ENCODE results near the gene CDT1. TPM values are rescaled to one million over a fixed set of nuclear protein-coding genes. Genes with fewer than 3 reads are reported as not detected.

The CDT1 gene
- total and polyA plus RNA-seq, 2 experiments from 2014 or later: 32.6 to 187 TPM

DNA sequence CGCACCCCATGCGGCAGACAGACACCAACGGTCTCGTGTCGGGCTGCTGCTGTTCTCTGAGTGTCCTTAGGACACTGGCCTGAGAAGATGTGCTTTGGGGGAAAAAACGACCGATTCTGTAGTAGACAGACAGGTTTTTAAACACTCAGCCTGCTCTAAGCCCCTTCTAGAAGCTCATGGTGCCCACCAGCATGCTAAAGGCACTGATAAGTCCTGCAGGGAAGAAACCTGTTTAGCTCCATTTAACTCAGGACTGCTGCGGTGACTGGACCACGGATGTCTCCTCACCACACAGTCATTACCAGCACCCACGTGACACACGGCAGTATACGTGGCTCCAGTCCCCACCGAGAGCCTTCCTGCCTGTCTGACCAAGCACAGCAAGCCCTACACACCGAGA lies 27.2 kb downstream of the CDT1 start:
- Histone ChIP-seq H3K4me1 (ENCODE audit: insufficient read depth) (no peaks in the 10 kb centered on the region), H2AFZ (no peak overlapping the region), H3K36me3 (ENCODE audit: insufficient read depth) (no peaks in the 10 kb centered on the region), H3K27ac (ENCODE audit: low read depth) (no peak overlapping the region), H3K79me2 (replicated peaks; ENCODE audit: insufficient read depth) (no peaks in the 10 kb centered on the region), H3F3A (replicated peaks; ENCODE audit: low read depth) (no peaks in the 10 kb centered on the region), H3K9me2 (ENCODE audit: insufficient read depth) (no peaks in the 10 kb centered on the region), H3K27me3 (ENCODE audit: insufficient read depth) (no peaks in the 10 kb centered on the region), H3K4me3 (no peak overlapping the region), H4K20me1 (replicated peaks; ENCODE audit: insufficient read depth) (no peaks in the 10 kb centered on the region), H3K4me2 (no peak overlapping the region)
- Mint-ChIP-seq H3K36me3 (ENCODE audit: low read depth) (no peaks in the 10 kb centered on the region; the same call in 2 of the 3 replicates), H3K27ac (no peak overlapping the region), H3K9me3 (no peaks in the 10 kb centered on the region), H3K4me1 (no peaks in the 10 kb centered on the region; the same call in 2 of the 3 replicates), H3K4me3 (no peak overlapping the region), H3K27me3 (ENCODE audit: insufficient read depth, low read depth, poor library complexity) (peaks cover 3% of the 10 kb centered on the region)
- DNase-seq (ENCODE audit: low spot score) (no peak), ATAC-seq (no peak)
- TF ChIP-seq JUNB (IDR thresholded peaks at IDR 0.05; ENCODE audit: unreplicated experiment): no peak
- TF ChIP-seq, protein P1, sequence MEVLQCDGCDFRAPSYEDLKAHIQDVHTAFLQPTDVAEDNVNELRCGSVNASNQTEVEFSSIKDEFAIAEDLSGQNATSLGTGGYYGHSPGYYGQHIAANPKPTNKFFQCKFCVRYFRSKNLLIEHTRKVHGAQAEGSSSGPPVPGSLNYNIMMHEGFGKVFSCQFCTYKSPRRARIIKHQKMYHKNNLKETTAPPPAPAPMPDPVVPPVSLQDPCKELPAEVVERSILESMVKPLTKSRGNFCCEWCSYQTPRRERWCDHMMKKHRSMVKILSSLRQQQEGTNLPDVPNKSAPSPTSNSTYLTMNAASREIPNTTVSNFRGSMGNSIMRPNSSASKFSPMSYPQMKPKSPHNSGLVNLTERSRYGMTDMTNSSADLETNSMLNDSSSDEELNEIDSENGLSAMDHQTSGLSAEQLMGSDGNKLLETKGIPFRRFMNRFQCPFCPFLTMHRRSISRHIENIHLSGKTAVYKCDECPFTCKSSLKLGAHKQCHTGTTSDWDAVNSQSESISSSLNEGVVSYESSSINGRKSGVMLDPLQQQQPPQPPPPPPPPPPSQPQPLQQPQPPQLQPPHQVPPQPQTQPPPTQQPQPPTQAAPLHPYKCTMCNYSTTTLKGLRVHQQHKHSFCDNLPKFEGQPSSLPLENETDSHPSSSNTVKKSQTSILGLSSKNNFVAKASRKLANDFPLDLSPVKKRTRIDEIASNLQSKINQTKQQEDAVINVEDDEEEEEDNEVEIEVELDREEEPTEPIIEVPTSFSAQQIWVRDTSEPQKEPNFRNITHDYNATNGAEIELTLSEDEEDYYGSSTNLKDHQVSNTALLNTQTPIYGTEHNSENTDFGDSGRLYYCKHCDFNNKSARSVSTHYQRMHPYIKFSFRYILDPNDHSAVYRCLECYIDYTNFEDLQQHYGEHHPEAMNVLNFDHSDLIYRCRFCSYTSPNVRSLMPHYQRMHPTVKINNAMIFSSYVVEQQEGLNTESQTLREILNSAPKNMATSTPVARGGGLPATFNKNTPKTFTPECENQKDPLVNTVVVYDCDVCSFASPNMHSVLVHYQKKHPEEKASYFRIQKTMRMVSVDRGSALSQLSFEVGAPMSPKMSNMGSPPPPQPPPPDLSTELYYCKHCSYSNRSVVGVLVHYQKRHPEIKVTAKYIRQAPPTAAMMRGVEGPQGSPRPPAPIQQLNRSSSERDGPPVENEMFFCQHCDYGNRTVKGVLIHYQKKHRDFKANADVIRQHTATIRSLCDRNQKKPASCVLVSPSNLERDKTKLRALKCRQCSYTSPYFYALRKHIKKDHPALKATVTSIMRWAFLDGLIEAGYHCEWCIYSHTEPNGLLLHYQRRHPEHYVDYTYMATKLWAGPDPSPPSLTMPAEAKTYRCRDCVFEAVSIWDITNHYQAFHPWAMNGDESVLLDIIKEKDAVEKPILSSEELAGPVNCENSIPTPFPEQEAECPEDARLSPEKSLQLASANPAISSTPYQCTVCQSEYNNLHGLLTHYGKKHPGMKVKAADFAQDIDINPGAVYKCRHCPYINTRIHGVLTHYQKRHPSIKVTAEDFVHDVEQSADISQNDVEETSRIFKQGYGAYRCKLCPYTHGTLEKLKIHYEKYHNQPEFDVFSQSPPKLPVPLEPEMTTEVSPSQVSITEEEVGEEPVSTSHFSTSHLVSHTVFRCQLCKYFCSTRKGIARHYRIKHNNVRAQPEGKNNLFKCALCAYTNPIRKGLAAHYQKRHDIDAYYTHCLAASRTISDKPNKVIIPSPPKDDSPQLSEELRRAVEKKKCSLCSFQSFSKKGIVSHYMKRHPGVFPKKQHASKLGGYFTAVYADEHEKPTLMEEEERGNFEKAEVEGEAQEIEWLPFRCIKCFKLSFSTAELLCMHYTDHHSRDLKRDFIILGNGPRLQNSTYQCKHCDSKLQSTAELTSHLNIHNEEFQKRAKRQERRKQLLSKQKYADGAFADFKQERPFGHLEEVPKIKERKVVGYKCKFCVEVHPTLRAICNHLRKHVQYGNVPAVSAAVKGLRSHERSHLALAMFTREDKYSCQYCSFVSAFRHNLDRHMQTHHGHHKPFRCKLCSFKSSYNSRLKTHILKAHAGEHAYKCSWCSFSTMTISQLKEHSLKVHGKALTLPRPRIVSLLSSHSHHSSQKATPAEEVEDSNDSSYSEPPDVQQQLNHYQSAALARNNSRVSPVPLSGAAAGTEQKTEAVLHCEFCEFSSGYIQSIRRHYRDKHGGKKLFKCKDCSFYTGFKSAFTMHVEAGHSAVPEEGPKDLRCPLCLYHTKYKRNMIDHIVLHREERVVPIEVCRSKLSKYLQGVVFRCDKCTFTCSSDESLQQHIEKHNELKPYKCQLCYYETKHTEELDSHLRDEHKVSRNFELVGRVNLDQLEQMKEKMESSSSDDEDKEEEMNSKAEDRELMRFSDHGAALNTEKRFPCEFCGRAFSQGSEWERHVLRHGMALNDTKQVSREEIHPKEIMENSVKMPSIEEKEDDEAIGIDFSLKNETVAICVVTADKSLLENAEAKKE (CRISPR knock-in tag; IDR thresholded peaks at IDR 0.05): no peak
- TF ChIP-seq NANOG (IDR thresholded peaks at IDR 0.05; ENCODE audit: borderline replicate concordance): no peak
- TF ChIP-seq, protein P2, sequence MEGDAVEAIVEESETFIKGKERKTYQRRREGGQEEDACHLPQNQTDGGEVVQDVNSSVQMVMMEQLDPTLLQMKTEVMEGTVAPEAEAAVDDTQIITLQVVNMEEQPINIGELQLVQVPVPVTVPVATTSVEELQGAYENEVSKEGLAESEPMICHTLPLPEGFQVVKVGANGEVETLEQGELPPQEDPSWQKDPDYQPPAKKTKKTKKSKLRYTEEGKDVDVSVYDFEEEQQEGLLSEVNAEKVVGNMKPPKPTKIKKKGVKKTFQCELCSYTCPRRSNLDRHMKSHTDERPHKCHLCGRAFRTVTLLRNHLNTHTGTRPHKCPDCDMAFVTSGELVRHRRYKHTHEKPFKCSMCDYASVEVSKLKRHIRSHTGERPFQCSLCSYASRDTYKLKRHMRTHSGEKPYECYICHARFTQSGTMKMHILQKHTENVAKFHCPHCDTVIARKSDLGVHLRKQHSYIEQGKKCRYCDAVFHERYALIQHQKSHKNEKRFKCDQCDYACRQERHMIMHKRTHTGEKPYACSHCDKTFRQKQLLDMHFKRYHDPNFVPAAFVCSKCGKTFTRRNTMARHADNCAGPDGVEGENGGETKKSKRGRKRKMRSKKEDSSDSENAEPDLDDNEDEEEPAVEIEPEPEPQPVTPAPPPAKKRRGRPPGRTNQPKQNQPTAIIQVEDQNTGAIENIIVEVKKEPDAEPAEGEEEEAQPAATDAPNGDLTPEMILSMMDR (conservative IDR thresholded peaks at IDR 0.05; ENCODE audit: low read depth in 2 of 2): no peak
- no peak for TF ChIP-seq POLR2AphosphoS5 (IDR thresholded peaks at IDR 0.05; ENCODE audit: low read depth)
- no peak for TF ChIP-seq CREB1 (CRISPR knock-in tag; IDR thresholded peaks at IDR 0.05; ENCODE audit: low read depth)
- TF ChIP-seq EZH2phosphoT487 (IDR thresholded peaks at IDR 0.05; ENCODE audit: unreplicated experiment): no peak
- TF ChIP-seq EZH2 (IDR thresholded peaks at IDR 0.05; ENCODE audit: low read depth, unreplicated experiment): no peak
- no peak for TF ChIP-seq ZNF331 (CRISPR knock-in tag; IDR thresholded peaks at IDR 0.05; ENCODE audit: low read depth)
